OCI-LY1 (cell line): Measurements from ENCODE around the gene RABGAP1L.

Source experiments
- CTCF ChIP-seq: fragments of 200-600 bp; sonication (generic), shearing (Covaris generic); IDR thresholded peaks from 2 replicates; pipeline ENCODE4 v1.5.1; 2017; ENCODE audit warnings: mild to moderate bottlenecking, antibody characterized with exemption, low read length, moderate library complexity, mixed read lengths
- EZH2 ChIP-seq: fragments of 200-600 bp; sonication (generic), shearing (Covaris generic); IDR thresholded peaks from 2 replicates; pipeline ENCODE4 v1.8.0; 2017; ENCODE audit warnings: borderline replicate concordance, mixed run types, mild to moderate bottlenecking, antibody characterized with exemption, low read length, moderate library complexity, mixed read lengths

GRCh38 chr1:174777262-174777661 lies 617.9 kb downstream of the RABGAP1L start:
- TF ChIP-seq CTCF (no peak), EZH2 (no peak)
